CD4-positive, CD25-positive, alpha-beta regulatory T cell (primary cell): ENCODE measurements around the gene NEK11. TPM values are rescaled to one million over a fixed set of nuclear protein-coding genes. Genes with fewer than 3 reads are reported as not detected.

Experiments
- polyA plus RNA-seq, 4 donors: library from polyadenylated mRNA; unstranded; fragments of 300-500 nt; fragmentation: Illumina TruSeq; gene quantifications; one replicate each; pipeline ENCODE4 v1.2.3, GENCODE V29; 2021
- total RNA-seq: library from RNA; stranded (reverse); gene quantifications from one replicate; pipeline ENCODE4 v1.2.3, GENCODE V29; 2022

The NEK11 gene
- total and polyA plus RNA-seq, 5 donors from 2014 or later: 1.1 to 3.3 (median 1.7) TPM

Other genes with a start within 250 kb of the NEK11 start
- gene ATP2C1, start 132.8 kb upstream of the NEK11 start, total RNA-seq: 83.6 TPM
- gene ATP2C1, start 132.8 kb upstream of the NEK11 start, polyA plus RNA-seq: 10 to 100 TPM; 10.5 to 20.3 (median 15.6) TPM
- 21.0 TPM for gene ASTE1, start 52 bp upstream of the NEK11 start, total RNA-seq
- 10 to 100 TPM; 26.9 to 32.3 (median 27.9) TPM for gene ASTE1, start 52 bp upstream of the NEK11 start, polyA plus RNA-seq